NCI-H1436 treated with DMSO at 0.1 percent for 48 hours (cell line): ENCODE measurements around the gene DZANK1.
"Not testable (repeated sequence)": the region's sequence is repeated elsewhere in the genome, so short reads cannot be mapped to it uniquely, and the experiment has no call there.

Source experiments
- DNase-seq: peaks from one replicate; lab custom pipeline; 2025; lab: John Stamatoyannopoulos, UW

Gene DZANK1

DNA sequence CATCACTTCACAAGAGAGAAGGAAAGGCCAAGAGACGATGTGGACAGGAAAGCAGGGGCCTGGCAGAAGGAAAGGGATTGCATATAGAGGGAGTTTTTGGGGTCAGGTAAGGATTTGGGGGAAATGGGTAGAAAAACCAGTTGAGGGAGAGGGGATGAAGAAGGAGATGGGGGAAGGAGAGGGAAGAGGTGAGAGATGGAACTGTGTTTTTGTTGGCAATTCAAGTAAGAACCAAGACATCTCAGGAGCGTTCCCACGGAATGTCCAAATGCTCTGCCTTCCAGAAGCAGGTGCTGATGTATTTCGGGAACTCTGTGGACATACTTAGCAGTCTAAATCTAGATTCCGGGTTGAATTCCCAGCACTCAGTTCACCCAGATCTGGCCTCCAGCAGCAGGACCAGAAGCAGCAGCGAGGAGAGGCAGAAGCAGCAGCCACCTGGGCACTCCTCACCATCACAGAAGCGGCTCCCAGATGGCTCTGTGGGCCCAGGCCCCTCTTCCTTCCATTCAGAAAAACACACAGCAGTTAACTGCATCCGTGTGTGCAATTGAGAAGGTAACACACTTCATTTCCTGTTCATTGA is 88.8 kb downstream of the DZANK1 start:
- DNase-seq = no peak

DNA sequence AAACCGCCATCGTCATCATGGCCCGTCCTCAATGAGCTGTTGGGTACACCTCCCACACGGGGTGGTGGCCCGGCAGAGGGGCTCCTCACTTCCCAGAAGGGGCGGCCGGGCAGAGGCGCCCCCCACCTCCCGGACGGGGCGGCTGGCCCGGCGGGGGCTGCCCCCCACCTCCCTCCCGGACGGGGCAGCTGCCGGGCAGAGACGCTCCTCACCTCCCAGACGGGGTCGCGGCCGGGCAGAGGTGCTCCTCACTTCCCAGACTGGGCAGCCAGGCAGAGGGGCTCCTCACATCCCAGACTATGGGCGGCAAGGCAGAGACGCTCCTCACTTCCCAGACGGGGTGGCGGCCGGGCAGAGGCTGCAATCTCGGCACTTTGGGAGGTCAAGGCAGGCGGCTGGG is 91.3 kb downstream of the DZANK1 start:
- DNase-seq = not testable (repeated sequence)

GRCh38 chr20:18372296-18372695 is 94.5 kb downstream of the DZANK1 start:
- no peak for DNase-seq

DNA sequence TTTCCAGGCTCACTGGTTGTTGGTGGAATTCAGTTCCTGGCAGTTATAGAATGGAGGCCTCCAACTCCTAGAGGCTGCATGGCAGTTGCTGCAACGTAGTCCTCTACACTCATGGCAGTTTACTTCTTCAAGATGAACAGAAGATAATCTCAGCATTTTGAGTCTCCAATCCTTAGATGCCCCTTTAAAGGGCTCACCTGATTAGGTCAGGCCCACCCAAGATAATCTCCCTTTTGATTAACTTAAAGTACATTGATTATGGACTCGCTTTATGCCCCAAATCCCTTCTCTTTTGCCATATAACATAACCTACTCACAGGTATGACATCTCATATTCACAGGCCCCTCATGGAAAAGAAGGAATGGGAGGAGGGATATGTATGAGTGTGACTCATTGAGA is 102.1 kb downstream of the DZANK1 start:
- DNase-seq = no peak

DNA sequence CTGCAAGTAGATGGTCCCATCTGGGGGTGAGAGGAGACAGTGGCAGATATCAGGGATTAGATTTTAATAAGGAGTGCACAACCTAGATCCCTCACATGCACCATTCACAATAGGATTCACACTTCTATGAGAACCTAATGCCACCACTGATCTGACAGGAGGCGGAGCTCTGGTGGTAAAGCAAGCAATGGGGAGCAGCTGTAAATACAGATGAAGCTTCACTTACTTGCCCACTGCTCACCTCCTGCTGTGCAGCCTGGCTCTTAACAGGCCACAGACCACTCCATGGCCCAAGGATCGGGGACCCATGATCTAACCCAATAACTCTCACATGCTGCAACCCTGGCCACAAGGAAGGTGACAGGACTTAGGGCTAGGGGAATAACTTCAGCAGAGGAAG is 103.1 kb downstream of the DZANK1 start:
- DNase-seq = no peak

- DNase-seq = no peak
Measured at GRCh38 chr20:18362916-18363315, 103.9 kb downstream of the DZANK1 start.

DNA sequence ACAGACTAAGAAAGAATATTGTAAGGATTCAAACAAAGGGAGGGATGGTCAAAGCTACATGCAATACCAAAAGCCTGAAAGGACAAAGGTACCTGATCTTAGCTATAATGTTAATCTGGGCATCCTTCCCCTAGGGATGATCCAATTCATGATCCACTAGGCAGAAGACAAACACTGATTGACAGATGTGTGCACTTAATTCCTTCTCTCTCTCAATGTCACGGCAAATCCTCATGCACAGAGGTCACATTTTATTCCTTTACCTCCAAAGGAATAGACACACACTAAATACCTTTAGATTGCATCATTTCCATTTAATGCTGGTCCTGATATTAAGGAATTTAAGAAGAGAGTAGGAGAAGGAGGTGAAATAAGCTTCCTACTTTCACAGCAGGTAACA is 105.2 kb downstream of the DZANK1 start:
- DNase-seq = no peak

GRCh38 chr20:18360635-18361034 is 106.2 kb downstream of the DZANK1 start:
- no peak for DNase-seq

GRCh38 chr20:18359854-18360253 is 107.0 kb downstream of the DZANK1 start:
- no peak for DNase-seq

DNA sequence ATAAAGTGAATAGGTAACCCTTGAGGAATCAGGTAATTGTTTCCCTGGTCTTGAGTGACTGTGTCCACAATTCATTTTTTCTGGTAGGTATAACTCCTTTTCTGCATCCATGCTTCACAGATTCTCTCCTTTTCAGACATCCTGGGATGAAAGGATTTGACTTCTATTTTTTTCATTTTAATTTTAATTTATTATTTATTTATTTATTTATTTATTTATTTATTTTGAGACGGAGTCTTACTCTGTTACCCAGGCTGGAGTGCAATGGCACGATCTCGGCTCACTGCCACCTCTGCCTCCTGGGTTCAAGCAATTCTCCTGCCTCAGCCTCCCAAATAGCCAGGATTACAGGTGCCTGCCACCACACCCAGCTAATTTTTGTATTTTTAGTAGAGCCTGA is 117.1 kb downstream of the DZANK1 start:
- DNase-seq = not testable (repeated sequence)
